Lung (tissue), 12 donors: Measurements from ENCODE around the gene NKAIN2. TPM values are rescaled to one million over a fixed set of nuclear protein-coding genes. Genes with fewer than 3 reads are reported as not detected.
"Not testable (repeated sequence)": the region's sequence is repeated elsewhere in the genome, so short reads cannot be mapped to it uniquely, and the experiment has no call there.

ENCODE experiments used
- ATAC-seq: fragments of 200-7000 bp; cut with Tn5 transposase; one replicate; pipeline ENCODE4 v1.9.1; 2020; ENCODE audit warnings: moderate number of reproducible peaks; ENCODE audit not compliant: insufficient read depth, low FRiP score
- DNase-seq, 3 donors: peaks; one replicate each; pipeline ENCODE4 v3.0.0-alpha.2; 2013 to 2017
- H3K27ac ChIP-seq, 2 donors: one replicate each; pipeline ENCODE4 v1.5.1; 2013; ENCODE audit warnings: mild to moderate bottlenecking in 2 of 2, moderate library complexity in 2 of 2, control low read depth in 1 of 2, inconsistent platforms in 1 of 2, low read depth in 1 of 2, low read length in 1 of 2
- H3K27me3 ChIP-seq, 3 donors: one replicate each; pipeline ENCODE4 v1.5.1; 2013; ENCODE audit warnings: low read length in 2 of 3; ENCODE audit not compliant: control insufficient read depth in 3 of 3, insufficient read depth in 3 of 3
- H3K36me3 ChIP-seq, 4 donors: one replicate each; pipeline ENCODE4 v1.5.1; 2013; ENCODE audit warnings: low read length in 4 of 4, mild to moderate bottlenecking in 1 of 4, moderate library complexity in 1 of 4; ENCODE audit not compliant: control insufficient read depth in 4 of 4, insufficient read depth in 4 of 4
- H3K4me1 ChIP-seq, 5 donors: one replicate each; pipeline ENCODE4 v1.5.1; 2013; ENCODE audit warnings: low read length in 5 of 5, mild to moderate bottlenecking in 2 of 5, moderate library complexity in 1 of 5; ENCODE audit not compliant: control insufficient read depth in 5 of 5, insufficient read depth in 5 of 5
- H3K4me3 ChIP-seq: one replicate; pipeline ENCODE4 v1.5.1; 2013; ENCODE audit warnings: mild to moderate bottlenecking, control low read depth, moderate library complexity
- H3K9ac ChIP-seq, 2 donors: one replicate each; pipeline ENCODE4 v1.5.1; 2013; ENCODE audit warnings: low read length in 2 of 2, control low read depth in 1 of 2; ENCODE audit not compliant: insufficient read depth in 1 of 2
- H3K9me3 ChIP-seq, 4 donors: one replicate each; pipeline ENCODE4 v1.5.1; 2013; ENCODE audit warnings: low read length in 3 of 4, mild to moderate bottlenecking in 1 of 4, moderate library complexity in 1 of 4; ENCODE audit not compliant: control insufficient read depth in 4 of 4, insufficient read depth in 3 of 4
- CTCF ChIP-seq: IDR thresholded peaks from 2 replicates; pipeline ENCODE4 v1.5.1; 2012; ENCODE audit warnings: mild to moderate bottlenecking; ENCODE audit errors: control extremely low read depth, extremely low read depth
- WGBS, 2 donors: extraction: QIAGEN DNeasy Blood & Tissue Kit; methylation state at CpG; one replicate each; pipeline ENCODE4 v1.1.7; 2013; 5-methylcytosine and 5-hydroxymethylcytosine counted together
- polyA plus RNA-seq, 2 donors: library from polyadenylated mRNA; stranded (reverse); fragments of 200-250 nt; gene quantifications; one replicate each; pipeline ENCODE4 v1.2.1, GENCODE V29; 2013
- total RNA-seq, 2 donors: library from RNA; depleted of rRNA in 1 of 2; stranded (reverse); fragments of >200 nt in 1 of 2; gene quantifications; one replicate each; pipeline ENCODE4 v1.2.1, GENCODE V29; 2014 to 2021
- donor health status: control.
- donor health status: control.
- donor health status: Bipolar disorder and iron deficiency.
- donor health status: healthy.
- donor health status: DM: yes; HTN: yes; CAD: no.

NKAIN2 gene
- total and polyA plus RNA-seq, 4 donors: 0.01 to 4.4 TPM; not detected in 2

- no peaks in the 10 kb centered on the region for H3K4me1 ChIP-seq
- H3K4me3 ChIP-seq: no peak overlapping the region
- H3K36me3 ChIP-seq: no peaks in the 10 kb centered on the region
- ATAC-seq (no peak), DNase-seq (no peak)
- H3K27ac ChIP-seq: no peak overlapping the region
- 55 to 76% methylated on average over 1 of the region's 1 CpG for WGBS, 2 donors
- TF ChIP-seq CTCF: no peak
- no peaks in the 10 kb centered on the region for H3K27me3 ChIP-seq
- H3K9ac ChIP-seq: no peak overlapping the region
- H3K9me3 ChIP-seq: no peaks in the 10 kb centered on the region
Observed at GRCh38 chr6:124330197-124330596, 526.5 kb downstream of the NKAIN2 start.

- Histone ChIP-seq H3K27ac (no peak overlapping the region), H3K9me3 (no peaks in the 10 kb centered on the region), H3K27me3 (no peaks in the 10 kb centered on the region), H3K4me1 (no peaks in the 10 kb centered on the region), H3K9ac (no peak overlapping the region), H3K4me3 (no peak overlapping the region), H3K36me3 (no peaks in the 10 kb centered on the region)
- 65 to 74% methylated on average over 4 of the region's 4 CpGs for WGBS, 2 donors
- no peak for TF ChIP-seq CTCF
- no peak for DNase-seq
- no peak for ATAC-seq
Observed at GRCh38 chr6:124334359-124334758, 530.7 kb downstream of the NKAIN2 start.

- WGBS, 2 donors: 83 to 89% methylated on average over 5 of the region's 5 CpGs
- ATAC-seq: no peak
- DNase-seq: no peak
- no peak for TF ChIP-seq CTCF
- H3K9me3 ChIP-seq: no peaks in the 10 kb centered on the region
- H3K4me1 ChIP-seq: no peaks in the 10 kb centered on the region
- H3K4me3 ChIP-seq: no peak overlapping the region
- no peaks in the 10 kb centered on the region for H3K36me3 ChIP-seq
- no peak overlapping the region for H3K9ac ChIP-seq
- H3K27me3 ChIP-seq: no peaks in the 10 kb centered on the region
- H3K27ac ChIP-seq: no peak overlapping the region
Observed at GRCh38 chr6:124339610-124340334, 536.1 kb downstream of the NKAIN2 start.

- not testable (repeated sequence) for H3K9ac ChIP-seq, H3K9me3 ChIP-seq, H3K36me3 ChIP-seq, ATAC-seq, H3K4me1 ChIP-seq, H3K4me3 ChIP-seq, H3K27me3 ChIP-seq, H3K27ac ChIP-seq, DNase-seq
- WGBS, 2 donors: 93 to 95% methylated on average over 5 to 6 of the region's 6 CpGs
Observed at GRCh38 chr6:124348339-124348738, 544.7 kb downstream of the NKAIN2 start.
